ENCODE data around the gene IDH2. TPM values are rescaled to one million over a fixed set of nuclear protein-coding genes. Genes with fewer than 3 reads are reported as not detected.
A peak's percentile ranks its signal among the peaks of the same experiment; 100 is the strongest.

Gene IDH2
- total and polyA plus RNA-seq, 3 donors from 2014 or later = 13.1 to 23.5 (median 17.7) TPM

DNA sequence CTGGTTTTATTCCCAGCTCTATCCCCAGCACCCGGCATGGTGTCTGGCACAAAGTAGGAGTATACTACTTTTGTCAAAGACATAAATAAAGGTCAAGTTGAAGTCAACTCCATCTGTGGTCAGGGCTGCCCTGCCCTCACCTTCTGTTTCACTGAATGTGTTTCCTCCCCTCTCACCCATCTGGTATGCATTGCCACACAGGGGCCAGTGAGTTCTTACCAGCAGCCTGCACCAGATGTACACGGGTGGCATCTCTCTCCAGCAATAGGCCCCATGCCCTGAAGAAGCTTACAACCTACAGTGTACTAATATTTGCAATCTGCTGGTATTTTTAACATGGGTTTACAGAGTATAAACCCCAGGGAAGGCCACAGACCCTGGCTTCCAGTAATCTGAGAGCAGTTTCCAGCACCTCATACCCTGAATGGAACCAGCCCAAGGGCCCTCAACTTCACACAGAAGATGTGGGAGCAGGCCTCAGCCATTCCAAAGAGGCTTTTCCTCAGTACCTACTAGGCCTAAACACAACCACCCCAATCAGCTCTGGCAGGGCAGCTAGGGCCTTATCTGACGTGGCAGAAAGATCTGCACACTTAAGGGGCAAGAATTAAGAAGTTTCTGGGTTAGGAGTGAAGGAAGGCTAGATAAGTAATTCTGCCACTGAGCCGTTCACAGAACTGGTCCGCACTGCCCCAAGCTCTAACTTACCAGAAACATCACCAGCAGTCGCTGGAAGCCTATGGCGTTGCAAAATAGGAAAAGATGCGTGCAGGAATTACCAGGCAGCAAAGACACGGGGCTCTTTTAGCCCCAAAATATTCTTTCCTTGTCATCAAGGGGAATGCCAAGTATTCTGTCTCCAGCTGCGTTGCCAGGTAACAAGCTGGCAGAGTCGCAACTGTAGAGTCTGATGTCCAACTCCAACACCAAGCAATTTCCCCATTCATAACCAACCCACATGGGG, 2.1 kb downstream of the IDH2 start:
- no peak for TF ChIP-seq POLR2A (IDR thresholded peaks at IDR 0.05)
- TF ChIP-seq, protein P1, sequence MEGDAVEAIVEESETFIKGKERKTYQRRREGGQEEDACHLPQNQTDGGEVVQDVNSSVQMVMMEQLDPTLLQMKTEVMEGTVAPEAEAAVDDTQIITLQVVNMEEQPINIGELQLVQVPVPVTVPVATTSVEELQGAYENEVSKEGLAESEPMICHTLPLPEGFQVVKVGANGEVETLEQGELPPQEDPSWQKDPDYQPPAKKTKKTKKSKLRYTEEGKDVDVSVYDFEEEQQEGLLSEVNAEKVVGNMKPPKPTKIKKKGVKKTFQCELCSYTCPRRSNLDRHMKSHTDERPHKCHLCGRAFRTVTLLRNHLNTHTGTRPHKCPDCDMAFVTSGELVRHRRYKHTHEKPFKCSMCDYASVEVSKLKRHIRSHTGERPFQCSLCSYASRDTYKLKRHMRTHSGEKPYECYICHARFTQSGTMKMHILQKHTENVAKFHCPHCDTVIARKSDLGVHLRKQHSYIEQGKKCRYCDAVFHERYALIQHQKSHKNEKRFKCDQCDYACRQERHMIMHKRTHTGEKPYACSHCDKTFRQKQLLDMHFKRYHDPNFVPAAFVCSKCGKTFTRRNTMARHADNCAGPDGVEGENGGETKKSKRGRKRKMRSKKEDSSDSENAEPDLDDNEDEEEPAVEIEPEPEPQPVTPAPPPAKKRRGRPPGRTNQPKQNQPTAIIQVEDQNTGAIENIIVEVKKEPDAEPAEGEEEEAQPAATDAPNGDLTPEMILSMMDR (IDR thresholded peaks at IDR 0.05) = no peak
- intact Hi-C loops (cut with DNase I; ENCODE audit: low total_unique reads) = no loop called here
- DNase-seq = no peak
- H3K27me3 ChIP-seq = no peaks in the 10 kb centered on the region
- 73 to 90% methylated on average over 11 of the region's 11 CpGs for WGBS, 2 donors
- peak overlapping the region in 1 of 2 donors; percentile 88 for H3K27ac ChIP-seq
- H3K4me3 ChIP-seq = no peak overlapping the region
- no peaks in the 10 kb centered on the region for H3K36me3 ChIP-seq (ENCODE audit: low read depth, missing control alignments)
- H3K4me1 ChIP-seq = peaks cover 18% of the 10 kb centered on the region
- no peaks in the 10 kb centered on the region for H3K9me3 ChIP-seq

- Histone ChIP-seq H3K4me3 (no peak overlapping the region), H3K9me3 (no peaks in the 10 kb centered on the region), H3K4me1 (peaks cover 18% of the 10 kb centered on the region), H3K27me3 (no peaks in the 10 kb centered on the region), H3K36me3 (ENCODE audit: low read depth, missing control alignments) (no peaks in the 10 kb centered on the region), H3K27ac (no peak overlapping the region)
- 88 to 93% methylated on average over 10 of the region's 10 CpGs for WGBS, 2 donors
- intact Hi-C loops (cut with DNase I; ENCODE audit: low total_unique reads) = no loop called here
- no peak for DNase-seq
- TF ChIP-seq, protein P1 (IDR thresholded peaks at IDR 0.05) = no peak
- TF ChIP-seq POLR2A (IDR thresholded peaks at IDR 0.05) = no peak
Observed at GRCh38 chr15:90099072-90099867, 3.0 kb downstream of the IDH2 start.

DNA sequence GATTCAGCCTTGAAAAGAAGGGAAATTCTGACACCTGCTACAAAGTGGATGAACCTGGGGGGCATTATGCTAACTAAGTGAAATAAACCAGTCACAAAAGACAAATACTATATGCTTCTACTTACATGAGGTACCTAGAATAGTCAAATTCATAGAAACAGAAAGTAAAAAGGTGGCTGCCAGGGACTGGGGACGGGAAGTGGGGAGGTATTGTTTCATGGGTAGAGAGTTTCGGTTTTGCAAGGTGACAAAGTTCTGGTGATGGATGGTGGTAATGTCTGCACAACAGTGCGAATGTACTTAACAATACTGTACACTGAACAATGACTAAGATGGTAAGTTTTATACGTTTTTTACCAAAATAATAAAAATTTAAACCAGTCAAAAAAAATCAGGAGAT, 4.8 kb downstream of the IDH2 start:
- Histone ChIP-seq H3K36me3 (ENCODE audit: low read depth, missing control alignments) (no peaks in the 10 kb centered on the region), H3K4me1 (peaks cover 13% of the 10 kb centered on the region), H3K9me3 (no peaks in the 10 kb centered on the region), H3K4me3 (no peak overlapping the region), H3K27ac (no peak overlapping the region), H3K27me3 (no peaks in the 10 kb centered on the region)
- TF ChIP-seq, protein P1 (IDR thresholded peaks at IDR 0.05) = no peak
- TF ChIP-seq POLR2A (IDR thresholded peaks at IDR 0.05) = no peak
- WGBS, 2 donors = 66 to 82% methylated on average over 4 of the region's 4 CpGs
- no peak for DNase-seq
- intact Hi-C loops (cut with DNase I; ENCODE audit: low total_unique reads) = no loop called here

- no peaks in the 10 kb centered on the region for H3K9me3 ChIP-seq
- DNase-seq = no peak
- no peak for TF ChIP-seq POLR2A (IDR thresholded peaks at IDR 0.05)
- TF ChIP-seq, protein P1 (IDR thresholded peaks at IDR 0.05) = no peak
- intact Hi-C loops (cut with DNase I; ENCODE audit: low total_unique reads) = no loop called here
- peaks cover 3% of the 10 kb centered on the region for H3K4me1 ChIP-seq
- H3K4me3 ChIP-seq = no peak overlapping the region
- no peak overlapping the region for H3K27ac ChIP-seq
- no peaks in the 10 kb centered on the region for H3K27me3 ChIP-seq
- H3K36me3 ChIP-seq (ENCODE audit: low read depth, missing control alignments) = no peaks in the 10 kb centered on the region
- WGBS, 2 donors = 55 to 62% methylated on average over 3 of the region's 3 CpGs
Observed at GRCh38 chr15:90095521-90095959, 6.7 kb downstream of the IDH2 start.

All from testis (tissue), 3 donors.